HUES64 (cell line): ENCODE data around the gene GSS.

Experiments used
- H3K27ac ChIP-seq: 2 replicates; pipeline ENCODE4 v1.7.0; 2013; ENCODE audit warnings: low read depth, low read length, inconsistent platforms
- H3K27me3 ChIP-seq: 2 replicates; pipeline ENCODE4 v1.6.1; 2013; ENCODE audit warnings: mild to moderate bottlenecking, low read length; ENCODE audit not compliant: insufficient read depth
- H3K36me3 ChIP-seq: 2 replicates; pipeline ENCODE4 v1.6.1; 2013; ENCODE audit warnings: mild to moderate bottlenecking, low read length; ENCODE audit not compliant: insufficient read depth
- H3K4me1 ChIP-seq: 2 replicates; pipeline ENCODE4 v1.6.1; 2013; ENCODE audit warnings: mild to moderate bottlenecking, low read length, moderate library complexity; ENCODE audit not compliant: insufficient read depth
- H3K4me3 ChIP-seq: 2 replicates; pipeline ENCODE4 v1.5.1; 2013; ENCODE audit warnings: mild to moderate bottlenecking, low read length, moderate library complexity
- H3K9ac ChIP-seq: 2 replicates; pipeline ENCODE4 v1.6.1; 2013; ENCODE audit warnings: mild to moderate bottlenecking, low read depth, low read length
- H3K9me3 ChIP-seq: 2 replicates; pipeline ENCODE4 v1.6.1; 2013; ENCODE audit warnings: low read depth, low read length; ENCODE audit not compliant: insufficient read depth
- WGBS: fragments of 150-250, 120-280 bp; methylation state at CpG from one replicate; pipeline ENCODE4 v1.1.7; 2013; ENCODE audit warnings: missing lambda C conversion rate; 5-methylcytosine and 5-hydroxymethylcytosine counted together

Gene GSS

DNA sequence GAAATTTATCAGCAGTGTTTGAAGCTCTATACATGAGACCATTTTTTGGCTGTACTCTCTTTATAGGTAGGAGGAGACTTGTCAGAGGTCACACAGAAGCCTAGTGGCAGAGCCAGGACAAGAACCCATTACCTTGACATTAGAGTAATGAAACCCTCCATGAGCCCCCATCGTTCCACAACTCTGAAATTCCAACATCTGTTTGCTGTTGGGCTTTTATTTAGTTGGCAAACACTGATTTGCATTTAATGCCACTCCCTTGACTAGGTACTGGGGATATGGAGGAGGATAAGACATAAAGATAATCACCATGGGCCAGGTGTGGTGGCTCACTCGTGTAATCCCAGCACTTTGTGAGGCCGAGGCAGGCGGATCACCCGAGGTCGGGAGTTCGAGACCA, 1.6 kb downstream of the GSS start:
- 92% methylated on average over 7 of the region's 7 CpGs for WGBS
- Histone ChIP-seq H3K36me3 (peaks cover 14% of the 10 kb centered on the region), H3K4me1 (peaks cover 11% of the 10 kb centered on the region), H3K9me3 (no peaks in the 10 kb centered on the region), H3K27me3 (no peaks in the 10 kb centered on the region), H3K9ac (no peak overlapping the region), H3K27ac (no peak overlapping the region), H3K4me3 (no peak overlapping the region)

DNA sequence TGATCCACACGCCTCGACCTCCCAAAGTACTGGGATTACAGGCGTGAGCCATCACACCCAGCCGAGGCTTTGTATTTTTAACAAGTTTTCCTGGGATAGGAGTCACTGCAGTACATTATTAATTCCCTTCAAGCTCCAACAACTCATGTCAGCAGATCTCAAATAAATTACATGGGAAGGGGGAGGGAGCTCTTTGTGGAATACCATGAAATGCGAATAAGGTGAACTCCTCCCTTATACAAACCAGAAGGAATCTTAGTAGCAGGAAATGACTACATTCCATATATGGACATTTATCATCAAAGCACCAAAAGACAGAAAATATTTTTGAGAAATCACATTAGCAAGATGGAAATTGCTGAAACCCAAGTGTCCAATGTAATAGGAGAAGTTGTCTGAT, 2.9 kb downstream of the GSS start:
- no peak overlapping the region for H3K27ac ChIP-seq

DNA sequence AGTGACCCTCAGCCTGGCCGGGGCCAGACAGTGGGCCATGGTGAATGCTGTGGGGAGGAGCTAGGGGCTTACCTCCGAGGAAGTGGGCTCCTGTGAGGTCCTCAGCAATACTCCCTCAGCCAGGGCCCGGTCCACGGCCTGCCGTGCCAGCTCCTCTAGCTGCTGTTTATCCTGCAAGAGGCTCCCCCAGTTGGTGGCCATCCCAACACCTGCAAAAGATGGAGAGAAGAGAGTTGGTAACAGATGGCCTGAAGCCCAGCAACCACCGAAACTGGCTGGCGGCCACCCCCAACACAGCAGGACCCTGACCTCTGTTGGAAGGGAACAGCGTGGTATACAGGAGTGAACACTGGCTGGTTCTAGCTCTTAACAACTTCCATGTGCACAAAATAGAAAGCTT, 4.0 kb downstream of the GSS start:
- WGBS = 89% methylated on average over 8 of the region's 8 CpGs
- Histone ChIP-seq H3K27me3 (no peaks in the 10 kb centered on the region), H3K36me3 (peaks cover 18% of the 10 kb centered on the region), H3K4me1 (peaks cover 11% of the 10 kb centered on the region), H3K27ac (no peak overlapping the region), H3K9ac (no peak overlapping the region), H3K4me3 (no peak overlapping the region), H3K9me3 (no peaks in the 10 kb centered on the region)

More for the DNA sequence above, 2.9 kb downstream of the GSS start:
- Histone ChIP-seq H3K36me3 (peaks cover 17% of the 10 kb centered on the region), H3K27me3 (no peaks in the 10 kb centered on the region), H3K4me1 (peaks cover 11% of the 10 kb centered on the region), H3K9ac (no peak overlapping the region), H3K4me3 (no peak overlapping the region), H3K9me3 (no peaks in the 10 kb centered on the region)
- 96% methylated on average over 4 of the region's 5 CpGs for WGBS

DNA sequence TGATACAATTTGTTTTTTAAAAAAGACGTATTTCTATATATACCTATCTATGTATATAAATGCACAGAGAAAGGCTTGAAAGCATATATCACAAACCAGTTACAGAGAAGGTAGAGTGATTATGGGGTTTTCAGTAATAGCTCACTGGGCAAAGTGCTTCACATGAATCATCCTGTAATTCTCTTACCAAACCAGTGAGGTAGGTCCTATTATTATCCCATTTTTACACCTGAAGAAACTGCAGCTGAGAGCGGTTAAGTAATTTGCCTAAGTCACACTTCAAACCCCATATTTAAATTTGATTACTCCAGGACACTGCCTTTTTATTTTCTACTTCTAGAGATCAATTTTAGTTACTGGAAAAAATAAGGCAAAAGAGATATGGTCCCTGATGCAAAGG, 4.4 kb downstream of the GSS start:
- Histone ChIP-seq H3K9me3 (no peaks in the 10 kb centered on the region), H3K9ac (no peak overlapping the region), H3K4me3 (no peak overlapping the region), H3K27ac (no peak overlapping the region), H3K27me3 (no peaks in the 10 kb centered on the region), H3K4me1 (peaks cover 7% of the 10 kb centered on the region), H3K36me3 (peaks cover 22% of the 10 kb centered on the region)
- 100% methylated on average over 1 of the region's 2 CpGs for WGBS

DNA sequence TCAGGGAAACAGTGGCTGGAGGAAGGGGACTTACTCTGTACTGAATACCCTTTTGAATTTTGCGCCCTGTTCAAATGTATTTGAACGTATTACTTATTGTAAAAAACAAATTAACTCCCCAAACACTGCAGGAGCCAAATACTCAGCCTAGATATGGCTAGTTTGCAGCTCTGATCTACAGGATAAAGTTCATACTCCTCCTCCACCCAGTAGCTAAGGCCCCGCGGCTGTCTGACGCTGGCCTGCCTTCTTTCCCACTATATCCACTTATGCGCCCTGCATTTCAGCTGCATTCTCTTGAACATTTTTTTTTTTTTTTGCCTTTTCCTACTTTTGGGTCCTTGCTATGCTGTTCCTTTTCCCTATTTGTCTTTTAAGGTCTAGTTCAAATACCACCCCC, 6.5 kb downstream of the GSS start:
- Histone ChIP-seq H3K27me3 (no peaks in the 10 kb centered on the region), H3K27ac (no peak overlapping the region), H3K9me3 (no peaks in the 10 kb centered on the region), H3K4me3 (no peak overlapping the region), H3K36me3 (peaks cover 39% of the 10 kb centered on the region), H3K9ac (no peak overlapping the region), H3K4me1 (no peaks in the 10 kb centered on the region)
- WGBS = 91% methylated on average over 6 of the region's 6 CpGs

DNA sequence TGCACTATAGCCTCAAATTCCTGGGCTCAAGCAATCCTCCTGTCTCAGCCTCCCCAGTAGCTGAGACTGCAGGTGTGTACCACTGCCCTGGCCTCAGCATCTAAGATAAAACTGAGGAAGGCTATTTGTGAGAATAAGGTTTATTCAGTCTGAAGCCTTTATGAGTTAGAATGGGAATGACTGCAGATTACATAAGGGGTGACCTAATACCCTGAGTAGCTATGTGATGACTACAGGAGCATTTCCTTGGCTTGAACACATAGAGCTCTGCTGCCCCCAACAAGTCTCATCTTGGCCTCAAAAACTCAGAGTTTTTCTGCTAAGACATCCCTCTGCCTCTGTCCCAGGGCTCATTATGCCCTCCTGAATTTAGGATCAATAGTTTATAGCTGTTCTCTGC, 7.6 kb downstream of the GSS start:
- peaks cover 49% of the 10 kb centered on the region for H3K36me3 ChIP-seq
- H3K27ac ChIP-seq = no peak overlapping the region
- H3K4me1 ChIP-seq = no peaks in the 10 kb centered on the region
- no peaks in the 10 kb centered on the region for H3K9me3 ChIP-seq
- H3K9ac ChIP-seq = no peak overlapping the region
- no peaks in the 10 kb centered on the region for H3K27me3 ChIP-seq
- no peak overlapping the region for H3K4me3 ChIP-seq

DNA sequence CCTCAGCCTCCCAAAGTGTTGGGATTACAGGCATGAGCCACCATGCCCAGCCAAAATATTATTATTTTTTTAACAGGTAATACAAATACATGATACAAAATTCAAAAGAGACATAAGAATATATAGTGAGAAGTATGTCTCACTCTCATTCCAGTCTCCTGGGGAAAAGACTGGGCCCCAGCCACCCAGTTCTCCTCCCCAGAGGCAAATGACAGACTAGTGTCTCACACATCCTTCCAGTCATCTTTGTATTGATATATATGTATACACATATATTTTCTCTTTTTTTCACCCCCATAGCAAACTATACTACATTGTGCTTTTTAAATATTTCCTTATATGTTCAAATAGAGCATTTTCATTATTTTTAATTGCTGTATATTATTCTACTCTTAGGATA, 8.3 kb downstream of the GSS start:
- no peak overlapping the region for H3K27ac ChIP-seq
- no peaks in the 10 kb centered on the region for H3K9me3 ChIP-seq
- no peak overlapping the region for H3K9ac ChIP-seq
- no peaks in the 10 kb centered on the region for H3K27me3 ChIP-seq
- no peak overlapping the region for H3K4me3 ChIP-seq
- H3K4me1 ChIP-seq = no peaks in the 10 kb centered on the region
- H3K36me3 ChIP-seq = peaks cover 54% of the 10 kb centered on the region

DNA sequence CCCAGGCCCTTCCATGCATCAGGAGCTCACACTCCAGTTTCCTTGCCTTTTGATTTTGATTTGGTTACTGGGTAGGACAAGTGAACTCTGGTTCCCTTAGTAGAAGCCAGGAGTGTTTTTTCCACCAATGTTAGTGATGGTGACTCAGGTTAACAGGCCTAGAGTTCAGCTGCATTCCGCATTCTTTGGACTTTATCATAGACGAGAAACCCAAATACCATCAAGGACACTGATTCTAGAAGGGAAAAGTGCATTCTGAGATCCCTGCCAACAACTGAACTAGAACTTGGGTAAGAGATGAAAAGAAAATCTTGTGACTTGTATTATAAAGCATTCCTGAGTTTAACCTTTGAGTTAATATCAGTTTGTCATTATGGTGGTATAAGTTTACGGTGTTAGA, 8.9 kb downstream of the GSS start:
- no peaks in the 10 kb centered on the region for H3K27me3 ChIP-seq
- no peaks in the 10 kb centered on the region for H3K9me3 ChIP-seq
- no peak overlapping the region for H3K9ac ChIP-seq
- peaks cover 59% of the 10 kb centered on the region for H3K36me3 ChIP-seq
- no peaks in the 10 kb centered on the region for H3K4me1 ChIP-seq
- H3K27ac ChIP-seq = no peak overlapping the region
- 93% methylated on average over 3 of the region's 3 CpGs for WGBS
- no peak overlapping the region for H3K4me3 ChIP-seq

DNA sequence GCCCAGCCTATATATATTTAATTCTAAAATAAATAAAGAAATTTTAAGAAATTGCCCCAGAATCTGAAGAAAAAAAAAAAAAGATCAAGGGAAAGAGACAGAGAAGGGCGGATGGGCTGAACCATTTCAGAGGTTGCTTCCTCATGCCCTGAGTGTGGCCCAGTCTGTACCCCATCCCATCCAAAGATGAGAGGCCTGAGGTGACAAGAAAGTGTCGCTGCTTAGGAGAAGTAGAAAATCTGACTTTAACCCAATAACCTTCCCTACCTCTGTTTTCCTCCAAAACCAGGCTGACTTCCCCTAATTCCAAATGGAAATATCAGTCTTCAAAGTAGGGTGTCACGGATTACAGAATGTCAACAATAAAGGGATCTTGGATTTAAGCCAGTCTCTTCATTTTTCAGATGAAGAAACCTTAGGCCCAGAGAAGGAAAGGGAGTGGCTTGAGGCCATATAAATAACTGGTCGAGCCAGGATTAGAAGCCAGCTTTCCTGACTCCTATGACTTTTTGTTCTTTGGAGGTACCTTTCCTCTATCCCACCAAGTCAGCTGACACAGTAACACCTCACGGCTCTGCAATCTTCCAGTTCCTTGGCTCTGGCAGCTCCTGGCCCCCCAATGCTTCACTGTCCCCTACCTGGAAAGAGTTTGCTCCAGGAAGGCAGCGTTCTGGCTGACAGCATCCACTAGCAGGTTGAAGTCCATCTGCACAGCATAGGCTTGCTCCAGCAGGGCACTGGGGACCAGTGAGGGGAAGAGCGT, 10.1 kb downstream of the GSS start:
- H3K27me3 ChIP-seq = no peaks in the 10 kb centered on the region
- WGBS = 92% methylated on average over 7 of the region's 7 CpGs
- H3K4me3 ChIP-seq = no peak overlapping the region
- no peak overlapping the region for H3K27ac ChIP-seq
- peaks cover 62% of the 10 kb centered on the region for H3K36me3 ChIP-seq
- H3K9me3 ChIP-seq = no peaks in the 10 kb centered on the region
- H3K9ac ChIP-seq = no peak overlapping the region
- H3K4me1 ChIP-seq = no peaks in the 10 kb centered on the region

DNA sequence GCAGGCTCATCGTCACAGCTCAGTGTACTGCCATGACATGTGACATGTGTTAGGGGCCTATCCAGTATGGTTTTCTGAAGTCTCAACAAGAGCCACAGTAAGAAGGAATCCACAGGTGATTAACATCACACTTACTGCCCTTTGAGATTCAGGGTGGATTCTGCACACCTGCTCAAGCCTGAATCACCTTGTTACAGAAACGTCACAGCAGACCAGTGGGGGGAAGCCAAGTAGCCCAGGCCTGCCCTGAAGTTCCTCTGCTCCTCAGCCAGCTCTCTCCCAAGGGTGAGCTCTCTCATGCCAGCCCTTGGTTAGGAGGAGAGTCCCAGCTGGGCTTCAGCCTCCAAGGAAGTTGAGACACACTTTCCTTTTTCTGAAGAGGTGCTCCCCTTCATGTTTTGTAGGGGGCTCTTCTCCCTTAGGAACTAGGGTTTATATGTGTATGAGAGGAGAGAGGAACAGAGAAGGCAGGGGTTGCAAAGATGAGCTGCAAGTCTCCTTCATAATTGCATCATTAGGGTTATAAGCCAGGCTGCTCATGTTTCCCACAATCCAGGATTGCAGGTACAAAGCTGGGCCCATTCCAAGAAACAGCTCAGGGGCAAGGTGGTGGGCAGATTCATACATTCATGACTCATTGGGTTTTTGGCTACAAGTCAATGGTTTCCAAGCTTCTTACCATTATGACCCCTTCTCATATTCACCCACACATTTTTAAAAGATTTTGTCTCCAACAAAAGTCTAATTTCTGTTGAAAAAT, 11.6 kb downstream of the GSS start:
- H3K4me1 ChIP-seq = no peaks in the 10 kb centered on the region
- no peak overlapping the region for H3K9ac ChIP-seq
- peaks cover 63% of the 10 kb centered on the region for H3K36me3 ChIP-seq
- 89% methylated on average over 2 of the region's 2 CpGs for WGBS
- no peak overlapping the region for H3K27ac ChIP-seq
- H3K9me3 ChIP-seq = no peaks in the 10 kb centered on the region
- H3K4me3 ChIP-seq = no peak overlapping the region
- H3K27me3 ChIP-seq = no peaks in the 10 kb centered on the region

DNA sequence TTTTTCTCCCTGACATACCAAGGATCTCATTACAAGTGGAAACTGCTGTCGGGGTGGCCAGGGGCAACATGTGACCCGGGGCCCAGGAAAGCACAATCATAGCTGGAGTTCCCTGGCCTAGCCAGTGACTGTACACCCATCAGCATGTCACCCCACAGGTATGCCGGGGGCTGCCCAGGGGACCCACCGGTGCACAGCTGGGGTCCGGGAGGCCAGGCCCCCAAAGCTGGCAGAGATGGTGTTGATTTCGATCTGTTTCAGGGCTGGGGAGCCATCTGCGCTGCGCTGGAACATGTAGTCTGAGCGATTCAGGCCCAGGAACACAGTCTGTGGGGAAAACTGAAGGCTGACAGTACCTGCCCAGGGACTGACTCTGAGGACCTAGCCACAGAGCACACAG, 13.3 kb downstream of the GSS start:
- Histone ChIP-seq H3K36me3 (peaks cover 70% of the 10 kb centered on the region), H3K27ac (no peak overlapping the region), H3K4me1 (no peaks in the 10 kb centered on the region), H3K27me3 (no peaks in the 10 kb centered on the region), H3K9ac (no peak overlapping the region), H3K9me3 (no peaks in the 10 kb centered on the region), H3K4me3 (no peak overlapping the region)
- WGBS = 93% methylated on average over 9 of the region's 9 CpGs
